ENCODE results near the gene PRR19. TPM values are rescaled to one million over a fixed set of nuclear protein-coding genes. Genes with fewer than 3 reads are reported as not detected.

The PRR19 gene
- total RNA-seq, 2 experiments from 2014 or later = 0.40 to 1.4 TPM

- Histone ChIP-seq H3K4me2 (ENCODE audit: low read length) (no peak overlapping the region), H3K27ac (ENCODE audit: low read depth, low read length, poor library complexity, severe bottlenecking) (no peak overlapping the region)
- CTCF ChIA-PET (ENCODE audit: unreplicated experiment) = no interaction called here
Measured at GRCh38 chr19:42290523-42291434, 11.2 kb upstream of the PRR19 start.

DNA sequence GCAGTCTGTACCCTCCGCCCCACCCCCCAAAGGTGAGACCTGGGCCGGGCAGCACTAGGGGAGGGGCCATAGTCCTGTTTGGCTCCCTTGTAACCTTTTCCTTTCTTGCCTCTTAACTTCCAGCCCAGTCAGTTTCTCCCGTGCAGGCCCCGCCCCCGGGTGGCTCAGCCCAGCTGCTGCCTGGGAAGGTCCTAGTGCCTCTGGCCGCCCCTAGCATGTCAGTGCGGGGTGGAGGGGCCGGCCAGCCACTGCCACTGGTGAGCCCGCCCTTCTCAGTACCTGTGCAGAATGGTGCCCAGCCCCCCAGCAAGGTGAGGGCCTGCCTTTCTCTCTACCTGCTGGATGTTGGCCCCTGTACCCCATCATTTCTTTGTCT, 10.5 kb upstream of the PRR19 start:
- Histone ChIP-seq H3K79me2 (ENCODE audit: insufficient read depth, low read depth, low read length) (no peaks in the 10 kb centered on the region), H3K9me3 (ENCODE audit: low read length) (no peaks in the 10 kb centered on the region), H3K36me3 (ENCODE audit: insufficient read depth, low read length) (peaks cover 95% of the 10 kb centered on the region), H3K4me1 (ENCODE audit: insufficient read depth, low read length, poor library complexity, severe bottlenecking) (peaks cover 6% of the 10 kb centered on the region), H4K20me1 (ENCODE audit: insufficient read depth, low read length) (no peaks in the 10 kb centered on the region), H3K4me2 (ENCODE audit: low read length) (no peak overlapping the region), H3K4me3 (ENCODE audit: low read depth, low read length, poor library complexity, severe bottlenecking) (no peak overlapping the region), H3K9me2 (ENCODE audit: insufficient read depth, low read length) (no peaks in the 10 kb centered on the region), H3K27ac (ENCODE audit: low read depth, low read length, poor library complexity, severe bottlenecking) (no peak overlapping the region), H2AFZ (ENCODE audit: low read length) (no peak overlapping the region)
- intact Hi-C loops (cut with micrococcal nuclease; ENCODE audit: unreplicated experiment) = no loop called here
- BruUV-seq (replicated peaks) = no TSS peak
- no peak for TF ChIP-seq CTCF (conservative IDR thresholded peaks at IDR 0.05; ENCODE audit: low read length)
- no peak for TF ChIP-seq EZH2phosphoT487 (IDR thresholded peaks at IDR 0.05; ENCODE audit: borderline replicate concordance, low read depth, low read length)
- no peak for DNase-seq (ENCODE audit: low spot score)
- CTCF ChIA-PET (ENCODE audit: unreplicated experiment) = no interaction called here
- POLR2A ChIA-PET = no interaction called here

More at GRCh38 chr19:42290523-42291434, 11.2 kb upstream of the PRR19 start:
- Histone ChIP-seq H2AFZ (ENCODE audit: low read length) (no peak overlapping the region), H3K4me1 (ENCODE audit: insufficient read depth, low read length, poor library complexity, severe bottlenecking) (peaks cover 13% of the 10 kb centered on the region), H3K79me2 (ENCODE audit: insufficient read depth, low read depth, low read length) (peaks cover 4% of the 10 kb centered on the region; the same call in 1 of the 2 replicates), H3K9me3 (ENCODE audit: low read length) (no peaks in the 10 kb centered on the region), H3K9me2 (ENCODE audit: insufficient read depth, low read length) (no peaks in the 10 kb centered on the region), H3K36me3 (ENCODE audit: insufficient read depth, low read length) (peaks cover 89% of the 10 kb centered on the region), H4K20me1 (ENCODE audit: insufficient read depth, low read length) (no peaks in the 10 kb centered on the region), H3K4me3 (ENCODE audit: low read depth, low read length, poor library complexity, severe bottlenecking) (no peak overlapping the region)
- POLR2A ChIA-PET = no interaction called here
- TF ChIP-seq CTCF (conservative IDR thresholded peaks at IDR 0.05; ENCODE audit: low read length) (peak; percentile 85), EZH2phosphoT487 (IDR thresholded peaks at IDR 0.05; ENCODE audit: borderline replicate concordance, low read depth, low read length) (no peak)
- BruUV-seq (replicated peaks) = no TSS peak
- DNase-seq (ENCODE audit: low spot score) = peak; percentile 71
- intact Hi-C loops (cut with micrococcal nuclease; ENCODE audit: unreplicated experiment) = no loop called here
